Activated CD4-positive, alpha-beta T cell treated with anti-CD3 and anti-CD28 coated beads for 48 hours (primary cell): ENCODE measurements around the gene JAG2.

ENCODE experiments used
- DNase-seq: peaks from one replicate; pipeline ENCODE4 v3.0.0-alpha.2; 2020

Gene JAG2

GRCh38 chr14:105150026-105150367 lies 18.6 kb downstream of the JAG2 start:
- DNase-seq, result no peak

DNA sequence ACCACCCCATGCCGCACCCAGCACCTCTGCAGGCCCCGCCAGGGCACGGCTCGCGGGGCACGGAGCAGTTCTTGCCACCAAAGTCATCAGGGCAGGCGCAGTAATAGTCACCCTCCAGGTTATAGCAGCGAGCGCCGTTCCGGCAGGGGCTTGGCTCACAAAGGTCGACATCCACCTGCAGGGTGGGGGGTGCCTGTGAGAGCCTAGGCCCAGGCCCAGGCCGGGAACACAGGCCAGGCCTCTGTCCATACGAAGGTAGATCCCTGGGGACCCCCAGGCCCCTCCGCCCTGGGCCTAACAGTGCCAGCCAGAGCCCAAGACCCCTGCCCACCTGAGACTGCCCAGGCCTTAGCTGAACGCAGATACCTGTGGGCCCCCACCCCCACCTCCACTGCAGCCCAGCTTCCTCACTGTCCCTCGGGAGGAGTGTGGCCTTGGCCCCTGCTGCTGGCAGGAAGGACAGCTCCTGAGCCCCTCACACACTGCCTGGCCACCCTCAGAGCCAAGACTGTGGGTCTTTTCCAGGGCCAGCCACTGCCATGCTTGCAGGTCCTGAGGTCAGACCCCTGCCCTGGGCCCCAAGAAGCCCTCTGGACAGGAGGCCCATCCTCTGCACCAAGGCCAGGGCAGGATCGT lies 19.3 kb downstream of the JAG2 start:
- DNase-seq, result no peak

GRCh38 chr14:105148604-105149145 lies 19.9 kb downstream of the JAG2 start:
- no peak for DNase-seq

- no peak for DNase-seq
Observed at GRCh38 chr14:105147671-105148603, 20.6 kb downstream of the JAG2 start.

- no peak for DNase-seq
Observed at GRCh38 chr14:105146976-105147635, 21.5 kb downstream of the JAG2 start.

- DNase-seq, result no peak
Observed at GRCh38 chr14:105146181-105146975, 22.2 kb downstream of the JAG2 start.

GRCh38 chr14:105145381-105146180 lies 23.0 kb downstream of the JAG2 start:
- DNase-seq, result no peak

DNA sequence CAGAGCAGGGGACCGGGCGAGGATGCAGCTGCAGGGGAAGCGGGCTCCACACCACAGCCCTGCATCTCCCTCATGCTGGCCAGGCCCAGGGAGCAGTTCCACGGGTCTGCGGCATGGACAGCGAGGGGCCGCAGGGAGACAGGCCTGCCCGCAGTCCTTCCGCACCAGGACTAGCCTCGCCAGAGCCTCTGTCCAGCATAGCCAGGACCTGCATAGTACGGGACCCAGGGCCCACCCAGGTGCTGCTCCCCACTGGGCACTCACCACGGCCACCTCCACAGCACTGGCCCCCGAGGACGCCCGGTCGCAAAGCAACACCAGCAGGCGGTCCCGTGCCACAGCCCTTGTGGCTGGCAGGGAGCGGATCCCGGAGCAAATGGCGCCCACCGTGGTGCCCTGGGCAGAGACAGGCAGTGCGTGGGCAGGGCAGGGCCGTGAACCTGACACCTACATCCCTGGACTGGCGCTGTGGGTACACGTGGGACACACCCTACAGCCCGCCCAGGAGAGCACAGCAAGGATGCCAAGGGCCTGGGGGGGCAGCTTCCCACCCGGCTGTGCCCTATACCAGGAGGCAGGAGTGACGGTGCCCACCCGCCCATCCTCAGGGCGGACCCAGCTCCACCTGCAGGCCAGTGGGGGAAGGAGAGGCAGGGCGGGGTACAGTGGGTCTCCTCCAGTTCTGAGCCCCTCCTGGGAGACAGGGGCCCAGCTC lies 23.8 kb downstream of the JAG2 start:
- no peak for DNase-seq

GRCh38 chr14:105144026-105144665 lies 24.4 kb downstream of the JAG2 start:
- DNase-seq, result no peak

- DNase-seq, result no peak
Observed at GRCh38 chr14:105143451-105144025, 25.0 kb downstream of the JAG2 start.

- DNase-seq, result no peak
Observed at GRCh38 chr14:105142651-105143450, 25.7 kb downstream of the JAG2 start.

DNA sequence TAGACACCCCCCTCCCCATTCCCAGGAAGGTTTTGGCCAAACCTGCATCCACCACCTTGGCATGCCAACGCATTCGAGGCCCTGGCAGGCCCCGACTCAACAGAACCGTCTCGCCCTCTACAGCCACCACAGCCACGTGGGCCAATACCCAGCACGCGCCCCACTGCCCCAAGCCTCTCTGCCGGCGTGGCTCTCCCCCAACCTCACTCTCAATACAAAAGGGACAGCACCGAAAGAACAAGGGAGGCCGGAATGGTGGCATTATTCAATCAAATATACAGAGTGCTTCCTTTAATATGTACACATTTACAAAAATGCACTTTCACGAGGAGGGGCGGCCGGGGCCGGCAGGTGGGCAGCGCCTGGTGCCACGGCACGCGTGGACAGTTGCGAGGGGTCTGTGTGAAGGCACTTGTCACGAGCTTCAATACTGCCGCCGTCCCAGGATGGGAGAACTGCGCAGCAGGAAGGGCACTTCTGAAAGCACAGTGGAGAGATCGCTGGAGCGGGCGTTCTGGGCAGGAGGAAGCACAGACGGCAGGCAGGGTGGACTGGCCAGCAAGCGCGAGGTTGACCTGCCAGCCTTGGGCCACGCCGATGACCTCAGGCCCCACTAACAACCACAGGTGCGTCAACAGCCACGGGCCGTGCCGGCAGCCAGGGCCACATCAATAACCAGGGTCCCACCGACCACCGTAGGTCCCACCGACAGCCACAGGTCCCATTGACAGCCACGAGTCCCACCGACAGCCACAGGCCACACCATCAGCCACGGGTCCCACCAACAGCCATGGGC lies 26.9 kb downstream of the JAG2 start:
- DNase-seq, result no peak

- no peak for DNase-seq
Observed at GRCh38 chr14:105141026-105141425, 27.6 kb downstream of the JAG2 start.

- DNase-seq, result no peak
Observed at GRCh38 chr14:105140581-105140980, 28.0 kb downstream of the JAG2 start.

GRCh38 chr14:105139831-105140239 lies 28.7 kb downstream of the JAG2 start:
- no peak for DNase-seq

- no peak for DNase-seq
Observed at GRCh38 chr14:105139212-105139825, 29.3 kb downstream of the JAG2 start.

- DNase-seq, result no peak
Observed at GRCh38 chr14:105138551-105139111, 29.9 kb downstream of the JAG2 start.
